ENCODE measurements around the gene BORCS5.

BORCS5 gene

DNA sequence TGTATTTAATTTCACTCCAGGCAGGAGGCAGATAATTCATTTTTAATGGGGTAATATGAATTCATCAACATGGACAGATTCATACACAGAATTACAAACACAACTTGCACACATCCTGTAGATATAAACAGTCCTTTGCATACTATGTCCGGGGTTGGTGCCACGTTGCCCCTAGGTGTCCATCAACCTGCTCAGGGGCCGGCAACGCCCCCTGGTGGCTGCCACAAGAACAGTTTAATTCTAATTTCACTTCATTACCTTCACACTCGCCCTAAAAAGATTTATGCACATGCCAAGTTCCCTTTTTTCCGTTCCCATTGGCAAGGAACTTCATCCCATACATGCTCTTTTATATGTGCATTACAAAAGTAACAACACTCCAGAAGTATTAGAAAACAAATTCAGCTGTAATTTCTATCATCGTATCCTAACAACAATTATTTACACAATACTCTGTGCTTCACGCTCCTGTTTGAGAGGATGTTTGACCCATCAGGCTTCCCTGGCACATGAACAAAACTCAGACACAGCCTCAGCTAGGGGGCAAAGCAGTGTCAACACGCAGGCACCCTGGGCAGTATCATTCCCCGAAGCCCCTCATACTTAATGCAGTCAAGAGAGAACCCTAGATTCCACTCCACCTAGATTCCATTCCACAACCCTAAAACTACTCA is 22.4 kb upstream of the BORCS5 start:
- Mint-ChIP-seq H3K27ac (no peak overlapping the region), H3K4me3 (no peak overlapping the region), H3K27me3 (ENCODE audit: low read depth, poor library complexity) (peaks cover 17% of the 10 kb centered on the region), H3K9me3 (no peaks in the 10 kb centered on the region), H3K4me1 (peaks cover 45% of the 10 kb centered on the region), H3K36me3 (ENCODE audit: low read depth) (no peaks in the 10 kb centered on the region)
- peak; percentile 63 for DNase-seq
- TF ChIP-seq, protein P1, sequence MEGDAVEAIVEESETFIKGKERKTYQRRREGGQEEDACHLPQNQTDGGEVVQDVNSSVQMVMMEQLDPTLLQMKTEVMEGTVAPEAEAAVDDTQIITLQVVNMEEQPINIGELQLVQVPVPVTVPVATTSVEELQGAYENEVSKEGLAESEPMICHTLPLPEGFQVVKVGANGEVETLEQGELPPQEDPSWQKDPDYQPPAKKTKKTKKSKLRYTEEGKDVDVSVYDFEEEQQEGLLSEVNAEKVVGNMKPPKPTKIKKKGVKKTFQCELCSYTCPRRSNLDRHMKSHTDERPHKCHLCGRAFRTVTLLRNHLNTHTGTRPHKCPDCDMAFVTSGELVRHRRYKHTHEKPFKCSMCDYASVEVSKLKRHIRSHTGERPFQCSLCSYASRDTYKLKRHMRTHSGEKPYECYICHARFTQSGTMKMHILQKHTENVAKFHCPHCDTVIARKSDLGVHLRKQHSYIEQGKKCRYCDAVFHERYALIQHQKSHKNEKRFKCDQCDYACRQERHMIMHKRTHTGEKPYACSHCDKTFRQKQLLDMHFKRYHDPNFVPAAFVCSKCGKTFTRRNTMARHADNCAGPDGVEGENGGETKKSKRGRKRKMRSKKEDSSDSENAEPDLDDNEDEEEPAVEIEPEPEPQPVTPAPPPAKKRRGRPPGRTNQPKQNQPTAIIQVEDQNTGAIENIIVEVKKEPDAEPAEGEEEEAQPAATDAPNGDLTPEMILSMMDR (IDR thresholded peaks at IDR 0.05): peak; percentile 90

GRCh38 chr12:12336049-12336411 is 20.8 kb upstream of the BORCS5 start:
- peaks cover 35% of the 10 kb centered on the region for H3K4me1 Mint-ChIP-seq
- DNase-seq: no peak
- H3K27me3 Mint-ChIP-seq (ENCODE audit: low read depth, poor library complexity): peaks cover 23% of the 10 kb centered on the region
- no peaks in the 10 kb centered on the region for H3K36me3 Mint-ChIP-seq (ENCODE audit: low read depth)
- TF ChIP-seq, protein P1 (IDR thresholded peaks at IDR 0.05): no peak
- H3K4me3 Mint-ChIP-seq: no peak overlapping the region
- no peaks in the 10 kb centered on the region for H3K9me3 Mint-ChIP-seq
- H3K27ac Mint-ChIP-seq: no peak overlapping the region

DNA sequence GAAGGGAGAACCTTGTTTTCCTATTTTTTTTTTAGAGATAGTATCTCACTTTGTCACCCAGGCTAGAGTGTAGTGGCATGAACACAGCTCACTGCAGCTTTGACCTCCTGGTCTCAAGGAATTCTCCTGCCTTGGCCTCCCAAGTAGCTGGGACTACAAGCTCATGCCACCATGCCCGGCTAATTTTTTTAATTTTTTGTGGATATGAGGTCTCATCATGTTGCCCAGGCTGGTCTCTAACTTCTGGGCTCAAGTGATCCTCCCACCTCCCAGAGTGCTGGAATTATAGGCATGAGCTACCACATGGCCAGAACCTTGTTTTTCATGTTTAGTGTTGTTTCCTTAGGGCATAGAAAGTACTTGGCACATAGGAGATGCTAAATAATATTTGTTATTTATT is 20.4 kb upstream of the BORCS5 start:
- H3K36me3 Mint-ChIP-seq (ENCODE audit: low read depth): no peaks in the 10 kb centered on the region
- TF ChIP-seq, protein P1 (IDR thresholded peaks at IDR 0.05): no peak
- DNase-seq: no peak
- H3K27me3 Mint-ChIP-seq (ENCODE audit: low read depth, poor library complexity): peaks cover 23% of the 10 kb centered on the region
- H3K4me1 Mint-ChIP-seq: peaks cover 30% of the 10 kb centered on the region
- no peaks in the 10 kb centered on the region for H3K9me3 Mint-ChIP-seq
- H3K4me3 Mint-ChIP-seq: no peak overlapping the region
- no peak overlapping the region for H3K27ac Mint-ChIP-seq

- Mint-ChIP-seq H3K27ac (no peak overlapping the region), H3K4me3 (no peak overlapping the region), H3K9me3 (no peaks in the 10 kb centered on the region), H3K4me1 (peaks cover 16% of the 10 kb centered on the region), H3K36me3 (ENCODE audit: low read depth) (no peaks in the 10 kb centered on the region), H3K27me3 (ENCODE audit: low read depth, poor library complexity) (peaks cover 23% of the 10 kb centered on the region)
- no peak for DNase-seq
- TF ChIP-seq, protein P1 (IDR thresholded peaks at IDR 0.05): no peak
These were observed 18.2 kb upstream of the BORCS5 start for GRCh38 chr12:12338527-12339168.

DNA sequence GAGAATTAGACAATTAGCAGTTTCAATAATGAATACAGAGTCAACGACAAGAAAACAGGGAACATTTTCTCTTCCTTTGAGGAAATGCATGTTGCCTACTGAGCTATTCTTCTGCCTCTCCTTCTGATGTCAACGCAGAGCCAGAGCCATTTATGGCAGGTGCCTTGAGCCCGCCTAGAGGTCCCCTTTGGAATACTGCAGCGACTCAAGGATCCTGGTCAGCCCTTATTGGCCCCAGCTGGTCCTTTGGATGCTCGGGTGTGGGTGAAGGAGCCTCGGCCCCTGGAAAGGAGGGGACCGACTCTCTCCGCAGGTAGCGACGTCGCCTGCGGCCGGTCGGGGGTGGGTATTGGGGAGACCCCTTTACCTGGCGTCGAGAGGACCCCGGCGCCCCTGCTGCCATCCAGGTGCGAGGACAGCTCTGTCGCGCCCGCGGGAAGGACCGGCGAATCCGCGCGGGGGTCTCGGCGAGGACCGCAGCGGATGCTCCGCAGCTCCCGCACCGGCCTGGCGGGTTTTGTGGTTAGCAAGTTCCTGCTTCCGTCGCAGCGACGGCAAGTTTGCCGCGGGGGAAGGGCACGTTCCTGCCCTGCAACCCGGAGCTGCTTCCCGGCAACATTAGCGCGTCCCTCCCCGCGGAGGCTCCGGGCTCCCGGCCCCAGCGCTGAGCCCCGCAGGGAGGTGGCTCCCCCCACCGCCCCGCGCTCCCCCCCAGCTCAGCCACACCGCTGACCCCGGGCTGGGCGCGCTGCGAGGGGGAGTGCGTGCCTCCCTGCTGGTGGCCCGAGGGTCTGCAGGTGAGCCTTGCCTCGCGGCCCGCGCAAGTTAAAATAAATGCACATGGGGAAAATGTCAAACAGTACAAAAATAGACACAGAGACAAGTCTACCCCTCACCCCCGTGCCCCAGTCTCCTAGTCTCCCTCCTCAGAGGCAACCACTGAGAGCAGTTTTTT is 6.9 kb upstream of the BORCS5 start, which contains the start of gene MANSC1:
TSS of gene MANSC1 (minus strand) at position 532 of the 955 bp plus-strand sequence. CDS start 6,928 bp downstream, outside the sequence.
- Mint-ChIP-seq H3K4me3 (peak within 1 kb of the TSS; percentile 81), H3K4me1 (peaks cover 7% of the 10 kb centered on the region), H3K36me3 (ENCODE audit: low read depth) (no peaks in the 10 kb centered on the region), H3K27me3 (ENCODE audit: low read depth, poor library complexity) (peaks cover 54% of the 10 kb centered on the region), H3K9me3 (peaks cover 17% of the 10 kb centered on the region), H3K27ac (no peak within 1 kb of the TSS)
- TF ChIP-seq, protein P1 (IDR thresholded peaks at IDR 0.05): peak; percentile 54
- peak; percentile 70 for DNase-seq

All from nephron progenitor cell (in vitro differentiated cells).